ENCODE measurements around the gene SOX6. TPM values are rescaled to one million over a fixed set of nuclear protein-coding genes. Genes with fewer than 3 reads are reported as not detected.
A peak's percentile ranks its signal among the peaks of the same experiment; 100 is the strongest.

Gene SOX6
- polyA plus RNA-seq, 1 of the 3 experiments (the other 2 are of a cell fraction): 0.03 TPM

DNA sequence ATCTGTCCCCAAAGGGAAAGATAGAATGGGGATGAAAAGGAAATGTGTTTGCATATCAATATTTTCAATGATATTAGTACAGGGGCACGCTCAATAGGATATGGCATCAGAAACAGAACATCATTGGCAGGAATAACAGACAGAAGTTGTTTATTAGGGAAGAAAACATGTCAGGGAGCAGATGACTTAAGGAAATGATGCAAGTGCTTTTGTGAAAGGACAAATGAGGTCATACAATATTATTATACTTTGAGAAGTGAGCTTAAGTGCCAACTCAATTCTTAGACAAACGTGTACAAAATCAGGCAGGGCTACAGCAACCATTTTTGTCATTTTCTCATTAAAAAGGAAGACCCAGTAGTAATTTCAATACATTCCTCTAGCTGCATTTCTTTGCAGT, 388.4 kb downstream of the SOX6 start:
- Histone ChIP-seq H2AFZ (ENCODE audit: low read depth) (peak overlapping the region; percentile 87), H3K36me3 (replicated peaks in 1 of 2; ENCODE audit: control insufficient read depth in 1 of 2, insufficient read depth in 2 of 2, low read length in 1 of 2) (no peaks in the 10 kb centered on the region), H3K79me2 (ENCODE audit: insufficient read depth) (no peaks in the 10 kb centered on the region), H3K9me3 (no peaks in the 10 kb centered on the region), H3K27me3 (ENCODE audit: insufficient read depth) (no peaks in the 10 kb centered on the region), H3K4me1 (ENCODE audit: control insufficient read depth in 1 of 2, insufficient read depth in 2 of 2, low read depth in 1 of 2, low read length in 1 of 2) (peaks cover 11 to 23% of the 10 kb centered on the region in 2 experiments; a peak in 3 of 4 replicates), H3K9ac (no peak overlapping the region), H3F3A (replicated peaks; ENCODE audit: insufficient read depth) (no peaks in the 10 kb centered on the region), H3K4me3 (ENCODE audit: low read depth in 2 of 2, low read length in 1 of 2) (no peak overlapping the region), H4K20me1 (ENCODE audit: insufficient read depth) (no peaks in the 10 kb centered on the region), H3K4me2 (no peak overlapping the region), H3K27ac (ENCODE audit: low read depth in 2 of 2, low read length in 1 of 2) (peak overlapping the region in 1 of 2 experiments; percentile 61; a peak in 1 of 4 replicates), H3K9me2 (no peaks in the 10 kb centered on the region)
- 72% methylated on average over 2 of the region's 2 CpGs for WGBS (ENCODE audit: low lambda C conversion rate)
- TF ChIP-seq NFIC (IDR thresholded peaks at IDR 0.05; ENCODE audit: borderline replicate concordance): no peak
- no peak for TF ChIP-seq RXRA (IDR thresholded peaks at IDR 0.05; ENCODE audit: borderline replicate concordance, low read depth)
- TF ChIP-seq RFX5 (IDR thresholded peaks at IDR 0.05; ENCODE audit: low read length): no peak
- DNase-seq: no peak
- POLR2A ChIA-PET: no interaction called here
- CTCF ChIA-PET: interaction anchor here (1.2 kb wide), 1 partner anchor 20 kb away, joined by 4 read pairs; no protein-coding TSS in a partner anchor

DNA sequence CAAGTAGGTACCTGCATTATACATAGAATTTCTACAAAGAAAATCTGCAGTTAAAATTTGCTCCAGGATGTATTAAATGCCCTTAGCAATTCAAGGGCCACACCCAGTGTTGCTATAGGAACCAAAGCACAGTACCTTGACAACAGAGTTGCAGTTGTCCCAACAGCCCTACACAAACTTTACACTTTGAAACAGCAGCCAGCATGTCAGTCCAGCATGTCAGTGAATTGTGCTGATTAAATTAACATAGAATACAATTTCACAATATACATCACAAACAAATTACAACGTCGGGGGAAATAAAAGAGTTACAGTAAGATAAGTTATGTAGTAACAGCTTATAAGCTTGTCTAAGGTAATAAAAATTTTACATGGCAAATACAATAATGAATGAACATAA, 389.2 kb downstream of the SOX6 start:
- H3K9ac ChIP-seq: no peak overlapping the region
- peaks cover 11 to 23% of the 10 kb centered on the region in 2 experiments; a peak in 3 of 4 replicates for H3K4me1 ChIP-seq (ENCODE audit: control insufficient read depth in 1 of 2, insufficient read depth in 2 of 2, low read depth in 1 of 2, low read length in 1 of 2)
- H3K79me2 ChIP-seq (ENCODE audit: insufficient read depth): no peaks in the 10 kb centered on the region
- WGBS (ENCODE audit: low lambda C conversion rate): 86% methylated on average over 2 of the region's 2 CpGs
- H2AFZ ChIP-seq (ENCODE audit: low read depth): no peak overlapping the region
- no peaks in the 10 kb centered on the region for H3K27me3 ChIP-seq (ENCODE audit: insufficient read depth)
- no peak overlapping the region for H3K4me3 ChIP-seq (ENCODE audit: low read depth in 2 of 2, low read length in 1 of 2)
- no peak for TF ChIP-seq FOXM1 (IDR thresholded peaks at IDR 0.05; ENCODE audit: low read depth)
- H3K9me3 ChIP-seq: no peaks in the 10 kb centered on the region
- no peak overlapping the region for H3K27ac ChIP-seq (ENCODE audit: low read depth in 2 of 2, low read length in 1 of 2)
- no peak for DNase-seq
- no peak overlapping the region for H3K4me2 ChIP-seq
- no peaks in the 10 kb centered on the region for H3K9me2 ChIP-seq
- CTCF ChIA-PET: interaction anchor here (0.6 kb wide), 1 partner anchor 634 kb away, joined by 3 read pairs; no protein-coding TSS in a partner anchor
- no peaks in the 10 kb centered on the region for H3K36me3 ChIP-seq (replicated peaks in 1 of 2; ENCODE audit: control insufficient read depth in 1 of 2, insufficient read depth in 2 of 2, low read length in 1 of 2)
- no peaks in the 10 kb centered on the region for H3F3A ChIP-seq (replicated peaks; ENCODE audit: insufficient read depth)
- POLR2A ChIA-PET: no interaction called here
- H4K20me1 ChIP-seq (ENCODE audit: insufficient read depth): no peaks in the 10 kb centered on the region

DNA sequence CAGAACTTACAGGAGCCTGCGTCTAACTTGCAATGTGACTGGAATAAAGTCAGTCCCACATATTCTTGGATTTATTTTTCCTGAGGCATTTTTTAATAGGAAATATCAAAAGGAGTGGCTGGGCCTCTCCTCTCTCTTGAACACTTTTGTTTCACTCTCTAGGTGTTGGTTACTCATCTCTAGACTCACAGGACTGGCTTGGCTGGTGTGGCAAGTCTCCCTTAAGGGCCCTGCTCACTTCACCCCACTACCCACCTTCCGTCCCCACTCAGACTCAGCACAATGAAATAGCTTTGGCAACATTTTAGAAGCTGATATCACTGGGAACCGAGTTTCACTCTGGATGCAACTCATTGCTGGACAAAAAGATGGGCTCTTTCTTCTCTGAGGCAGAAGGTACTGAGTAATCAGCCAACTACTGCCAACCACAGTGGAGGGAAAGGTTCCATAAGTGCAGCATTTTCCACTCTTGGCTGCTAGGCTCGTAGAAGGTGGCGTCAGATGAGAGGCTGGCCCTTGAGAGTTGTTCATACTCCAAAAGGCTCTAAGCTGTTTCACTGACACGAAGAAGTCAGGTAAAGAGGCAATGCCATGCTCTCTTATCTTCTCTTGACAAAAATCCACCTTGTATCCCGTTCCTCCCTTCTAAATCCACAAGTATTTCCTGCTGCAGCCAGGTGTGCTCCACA, 390.6 kb downstream of the SOX6 start:
- 74% methylated on average over 7 of the region's 7 CpGs for WGBS (ENCODE audit: low lambda C conversion rate)
- CTCF ChIA-PET: no interaction called here

DNA sequence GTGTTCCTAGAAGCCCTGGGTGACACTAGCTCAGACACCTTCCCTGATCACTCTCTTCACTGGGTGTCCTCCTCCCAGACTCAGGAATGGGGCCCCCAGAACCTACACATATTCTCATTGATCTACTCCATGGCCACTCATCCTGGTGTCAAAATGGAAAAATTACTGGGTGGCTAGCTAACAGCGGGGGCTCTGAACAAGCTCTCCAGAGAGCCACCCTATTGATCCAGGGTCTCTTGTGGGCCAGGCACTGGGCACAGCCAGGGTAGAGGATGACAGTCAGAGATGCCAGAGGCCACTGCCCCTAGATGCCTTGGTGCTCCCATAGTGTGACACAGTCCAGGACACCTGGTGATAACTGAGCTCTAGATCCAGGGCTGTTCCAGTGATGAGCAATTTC, 393.1 kb downstream of the SOX6 start:
- CTCF ChIA-PET: no interaction called here
- no peaks in the 10 kb centered on the region for H3K27me3 ChIP-seq (ENCODE audit: insufficient read depth)
- H3K9me3 ChIP-seq: no peaks in the 10 kb centered on the region
- no peaks in the 10 kb centered on the region for H3K79me2 ChIP-seq (ENCODE audit: insufficient read depth)
- H3K27ac ChIP-seq (ENCODE audit: low read depth in 2 of 2, low read length in 1 of 2): no peak overlapping the region
- POLR2A ChIA-PET: interaction anchor here (0.6 kb wide), 1 partner anchor 83 kb away, joined by 5 read pairs; no protein-coding TSS in a partner anchor
- WGBS (ENCODE audit: low lambda C conversion rate): no CpG with 5 or more reads among the region's 1 CpG
- H3K4me2 ChIP-seq: no peak overlapping the region
- no peak overlapping the region for H3K4me3 ChIP-seq (ENCODE audit: low read depth in 2 of 2, low read length in 1 of 2)
- no peaks in the 10 kb centered on the region for H3F3A ChIP-seq (replicated peaks; ENCODE audit: insufficient read depth)
- DNase-seq: no peak
- H4K20me1 ChIP-seq (ENCODE audit: insufficient read depth): no peaks in the 10 kb centered on the region
- peaks cover under 1 to 5% of the 10 kb centered on the region in 2 experiments; a peak in 2 of 4 replicates for H3K4me1 ChIP-seq (ENCODE audit: control insufficient read depth in 1 of 2, insufficient read depth in 2 of 2, low read depth in 1 of 2, low read length in 1 of 2)
- H2AFZ ChIP-seq (ENCODE audit: low read depth): no peak overlapping the region
- no peak overlapping the region for H3K9ac ChIP-seq
- no peaks in the 10 kb centered on the region for H3K9me2 ChIP-seq
- no peaks in the 10 kb centered on the region for H3K36me3 ChIP-seq (replicated peaks in 1 of 2; ENCODE audit: control insufficient read depth in 1 of 2, insufficient read depth in 2 of 2, low read length in 1 of 2)
- TF ChIP-seq SIN3A (IDR thresholded peaks at IDR 0.05; ENCODE audit: borderline replicate concordance, low read depth, low read length) (no peak), MEF2A (IDR thresholded peaks at IDR 0.05; ENCODE audit: borderline replicate concordance, low read depth) (no peak), TAF1 (IDR thresholded peaks at IDR 0.05; ENCODE audit: borderline replicate concordance, low read depth, low read length) (no peak), CTCF (IDR thresholded peaks at IDR 0.05) (no peak), SMC3 (IDR thresholded peaks at IDR 0.05; ENCODE audit: low read depth, low read length) (no peak), EP300 (IDR thresholded peaks at IDR 0.05; ENCODE audit: borderline replicate concordance in 1 of 2, low read depth in 1 of 2, low read length in 1 of 2) (no peak), TEAD4 (IDR thresholded peaks at IDR 0.05; ENCODE audit: borderline replicate concordance, insufficient read depth) (no peak), NRF1 (IDR thresholded peaks at IDR 0.05; ENCODE audit: low read depth, low read length) (no peak), MXI1 (IDR thresholded peaks at IDR 0.05; ENCODE audit: low read depth, low read length) (no peak)

More for the DNA sequence above, 390.6 kb downstream of the SOX6 start:
- peaks cover 11 to 23% of the 10 kb centered on the region in 2 experiments; a peak in 3 of 4 replicates for H3K4me1 ChIP-seq (ENCODE audit: control insufficient read depth in 1 of 2, insufficient read depth in 2 of 2, low read depth in 1 of 2, low read length in 1 of 2)
- no peak overlapping the region for H3K4me2 ChIP-seq
- no peak for DNase-seq
- H3K4me3 ChIP-seq (ENCODE audit: low read depth in 2 of 2, low read length in 1 of 2): no peak overlapping the region
- H3F3A ChIP-seq (replicated peaks; ENCODE audit: insufficient read depth): no peaks in the 10 kb centered on the region
- H3K9me3 ChIP-seq: no peaks in the 10 kb centered on the region
- no peaks in the 10 kb centered on the region for H3K79me2 ChIP-seq (ENCODE audit: insufficient read depth)
- TF ChIP-seq POLR2AphosphoS5 (IDR thresholded peaks at IDR 0.05; ENCODE audit: low read depth, low read length): no peak
- H3K27me3 ChIP-seq (ENCODE audit: insufficient read depth): no peaks in the 10 kb centered on the region
- POLR2A ChIA-PET: no interaction called here
- no peak overlapping the region for H3K27ac ChIP-seq (ENCODE audit: low read depth in 2 of 2, low read length in 1 of 2)
- no peak overlapping the region for H2AFZ ChIP-seq (ENCODE audit: low read depth)
- H3K9me2 ChIP-seq: no peaks in the 10 kb centered on the region
- H3K9ac ChIP-seq: no peak overlapping the region
- no peaks in the 10 kb centered on the region for H4K20me1 ChIP-seq (ENCODE audit: insufficient read depth)
- no peaks in the 10 kb centered on the region for H3K36me3 ChIP-seq (replicated peaks in 1 of 2; ENCODE audit: control insufficient read depth in 1 of 2, insufficient read depth in 2 of 2, low read length in 1 of 2)

All from SK-N-SH (cell line).